ENCODE results near the gene RNU6-8.
A peak's percentile ranks its signal among the peaks of the same experiment; 100 is the strongest.

The RNU6-8 gene

GRCh38 chr14:32203928-32204357, 874 bp upstream of the RNU6-8 start:
- no peak for DNase-seq

DNA sequence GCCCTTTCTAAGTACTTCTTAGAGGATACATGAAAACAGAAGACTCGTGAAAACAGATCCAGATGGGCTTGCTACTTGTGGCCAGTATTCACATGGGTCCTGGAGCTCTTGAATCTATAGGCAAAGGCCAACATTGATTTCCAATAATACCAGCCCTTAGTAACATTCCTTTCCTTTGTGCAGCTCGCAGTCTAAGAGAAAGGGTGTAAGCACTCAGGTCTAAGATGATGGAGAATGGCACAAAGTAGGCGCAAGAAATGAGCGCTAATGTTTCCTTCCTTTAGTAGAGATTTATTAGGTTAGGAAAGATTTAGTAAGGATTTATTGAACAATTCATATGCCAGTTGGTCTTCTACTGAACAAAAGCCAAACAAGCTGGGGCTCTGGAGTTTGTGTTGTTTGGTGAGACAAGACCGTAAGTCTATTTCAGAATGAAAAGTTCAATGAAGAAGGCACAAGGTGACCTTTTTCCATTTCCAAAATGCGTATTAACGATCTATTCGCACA, 525 bp downstream of the RNU6-8 start:
- DNase-seq = no peak

- DNase-seq = no peak
Measured at GRCh38 chr14:32201816-32202490, 1.1 kb downstream of the RNU6-8 start, which contains the start of gene RNU6-7. Gene RNU6-7 (plus strand): TSS chr14:32202045.

DNA sequence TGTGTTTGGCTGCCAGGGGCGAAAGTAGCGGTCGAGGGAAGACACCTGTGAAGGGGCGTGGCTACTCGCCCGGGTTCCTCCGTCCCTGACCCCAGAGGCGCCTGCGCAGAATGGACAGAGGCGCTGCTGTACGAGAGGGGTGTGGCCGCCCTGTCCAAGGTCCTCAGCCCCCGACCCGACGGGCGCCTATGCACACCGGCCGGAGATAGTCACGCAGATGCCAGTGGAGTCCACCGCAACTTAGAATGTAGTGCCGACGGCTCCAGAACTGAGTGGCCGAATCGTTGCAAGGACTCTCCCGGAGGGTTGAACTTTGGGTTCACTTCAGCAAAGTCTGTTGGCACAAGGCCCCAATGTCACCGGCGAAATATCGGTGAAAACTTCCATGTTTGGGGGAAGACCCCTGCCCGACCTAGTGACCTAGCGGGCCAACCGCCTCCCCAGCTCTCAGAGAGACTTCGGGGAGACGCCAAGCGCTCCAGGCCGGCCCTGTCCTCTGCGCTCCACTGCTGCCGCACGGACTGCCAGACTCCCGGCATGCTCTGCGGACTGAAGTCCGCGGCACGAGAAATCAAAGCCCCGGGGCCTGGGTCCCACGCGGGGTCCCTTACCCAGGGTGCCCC, 1.8 kb downstream of the RNU6-8 start:
- DNase-seq = peak; percentile 74

DNA sequence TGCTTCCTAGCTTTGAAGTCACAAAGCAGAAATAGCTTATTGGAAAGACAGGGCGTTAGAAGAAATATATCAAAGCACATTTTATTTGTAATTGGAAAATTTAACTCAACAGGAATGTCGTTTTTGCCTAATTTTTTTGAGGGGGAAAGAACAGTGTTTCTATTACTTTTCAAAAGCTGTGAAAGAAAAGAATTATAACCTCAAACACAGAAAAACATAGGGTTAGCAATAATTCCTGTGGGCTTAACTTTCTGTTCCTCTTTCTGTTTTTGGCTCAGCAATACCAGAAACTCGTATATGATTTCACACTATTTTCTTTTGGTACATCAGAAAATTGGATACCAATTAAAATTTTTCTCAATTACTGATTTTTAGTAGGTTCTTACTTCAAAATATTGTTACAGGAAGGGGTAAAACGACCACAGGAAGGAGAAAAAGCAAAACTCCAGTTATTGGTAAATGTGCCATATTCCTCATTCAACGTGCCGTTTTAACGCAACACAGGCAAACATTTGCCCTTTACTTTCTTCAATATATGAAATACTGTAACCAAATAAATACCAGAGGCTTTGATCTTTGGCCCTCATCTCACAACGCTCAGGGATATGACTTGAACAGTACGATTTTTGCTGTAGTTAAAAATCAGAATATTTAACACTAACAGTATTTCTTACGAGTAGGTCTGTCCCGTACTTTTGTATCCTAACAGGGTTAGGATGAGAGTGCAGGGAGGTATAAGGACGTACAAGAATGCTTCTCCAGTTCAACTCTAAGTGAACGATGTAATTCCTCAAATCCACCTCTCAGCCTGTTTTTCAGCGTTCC, 2.5 kb downstream of the RNU6-8 start:
- no peak for DNase-seq

- no peak for DNase-seq
Measured at GRCh38 chr14:32197919-32198318, 5.2 kb downstream of the RNU6-8 start.

DNA sequence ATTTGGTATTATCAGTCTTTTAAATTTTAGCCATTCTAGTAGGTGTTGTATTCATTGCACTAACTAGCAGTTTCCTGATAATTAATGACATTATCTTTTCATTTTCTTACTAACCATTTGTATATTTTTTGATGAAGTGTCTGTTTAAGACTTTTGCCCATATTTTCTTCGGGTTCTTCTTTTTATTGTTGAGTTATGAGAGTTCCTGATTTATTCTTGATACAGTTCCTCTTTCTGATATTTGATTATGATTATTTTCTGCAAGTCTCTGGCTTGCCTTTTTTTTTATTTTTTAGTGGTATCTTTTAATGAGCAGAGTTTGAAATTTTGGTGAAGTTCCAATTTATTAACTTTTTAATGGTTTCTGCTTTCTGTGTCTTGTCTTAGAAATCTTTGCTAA, 7.4 kb downstream of the RNU6-8 start:
- no peak for DNase-seq

DNA sequence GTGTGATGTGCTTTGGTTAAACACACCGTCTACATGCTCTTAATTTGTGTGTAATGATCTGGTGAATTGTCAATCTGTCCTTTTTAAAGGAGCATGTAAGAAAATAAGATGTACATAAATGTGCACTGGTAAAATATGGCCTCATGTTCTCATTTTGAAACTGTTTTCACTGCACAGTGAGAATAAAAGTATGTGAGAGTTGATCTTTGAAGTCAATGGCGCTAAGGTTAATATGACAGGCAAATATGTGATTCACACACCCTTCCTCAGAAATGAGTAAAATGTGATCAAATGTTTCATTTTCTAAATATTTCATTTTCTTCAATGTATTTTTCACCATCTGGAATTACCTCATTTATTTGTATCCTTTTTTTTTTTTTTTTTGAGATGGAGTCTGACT, 9.5 kb downstream of the RNU6-8 start:
- no peak for DNase-seq

DNA sequence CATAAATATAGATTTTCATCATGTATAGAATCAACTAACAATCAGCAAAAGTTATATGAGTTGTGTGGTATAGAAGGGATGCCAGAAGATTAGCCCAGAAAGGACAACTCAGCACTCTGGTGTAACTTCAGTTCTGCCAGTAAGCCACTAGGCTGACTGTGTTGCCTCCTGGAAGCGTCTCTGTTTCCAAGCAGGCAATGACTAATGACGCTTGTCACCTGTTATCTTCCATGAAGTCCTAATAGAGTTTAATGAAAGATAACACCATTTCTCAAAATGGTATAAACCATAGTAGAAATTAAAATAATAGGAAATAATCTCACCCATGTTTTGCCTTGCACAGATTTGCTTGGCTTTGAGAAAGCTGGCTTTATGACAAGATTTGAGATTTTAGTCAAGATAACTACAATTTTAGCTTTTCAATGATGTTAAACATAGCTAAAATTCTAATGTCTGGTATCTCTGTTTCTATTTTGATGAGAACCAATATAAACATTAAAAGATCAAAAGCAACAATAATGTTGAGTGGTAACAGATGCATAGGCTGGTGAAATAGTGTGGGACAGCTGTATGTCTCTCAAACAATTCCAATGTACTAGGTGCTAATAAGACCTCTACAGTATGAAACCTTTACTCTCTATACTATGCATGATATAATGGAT, 10.2 kb downstream of the RNU6-8 start:
- no peak for DNase-seq

DNA sequence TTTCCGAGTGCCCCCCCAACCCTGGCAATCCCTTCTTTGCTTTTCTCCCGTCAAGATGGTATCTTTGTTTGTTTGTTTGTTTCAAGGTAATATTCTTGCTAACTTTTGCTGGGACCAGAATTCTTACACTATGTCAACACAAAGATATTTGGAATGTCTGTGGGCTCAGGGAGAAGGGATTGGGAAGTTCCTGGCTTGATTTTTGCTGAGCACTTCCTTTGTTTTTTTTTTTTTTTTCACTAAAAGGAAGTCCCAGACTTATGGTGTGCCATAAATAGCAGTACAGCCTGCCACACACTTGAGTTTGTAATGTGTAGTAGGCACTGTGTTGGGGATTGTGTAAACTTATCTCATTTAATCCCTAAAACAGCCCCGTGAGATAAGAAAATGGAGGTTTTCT, 12.4 kb downstream of the RNU6-8 start:
- DNase-seq = no peak

GRCh38 chr14:32189811-32190210, 13.3 kb downstream of the RNU6-8 start:
- no peak for DNase-seq

DNA sequence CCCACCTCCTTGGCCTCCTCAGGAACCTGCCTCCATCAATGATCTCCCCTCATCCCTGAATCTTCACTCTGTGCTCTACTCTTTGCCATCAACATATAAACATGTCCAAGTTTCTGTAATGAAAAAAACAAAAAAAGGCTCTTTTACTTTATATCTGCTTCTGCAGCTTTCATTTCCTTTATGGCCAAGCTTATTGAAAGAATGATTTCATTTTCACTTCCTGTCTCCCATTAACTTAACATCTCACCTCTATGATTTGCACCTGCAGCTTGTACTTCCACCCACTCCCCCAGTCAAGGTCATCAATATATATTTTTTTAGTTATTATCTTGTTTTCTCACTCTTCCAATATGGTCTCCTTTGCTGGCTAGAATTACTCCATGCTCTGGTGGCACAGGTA, 16.8 kb downstream of the RNU6-8 start:
- no peak for DNase-seq

DNA sequence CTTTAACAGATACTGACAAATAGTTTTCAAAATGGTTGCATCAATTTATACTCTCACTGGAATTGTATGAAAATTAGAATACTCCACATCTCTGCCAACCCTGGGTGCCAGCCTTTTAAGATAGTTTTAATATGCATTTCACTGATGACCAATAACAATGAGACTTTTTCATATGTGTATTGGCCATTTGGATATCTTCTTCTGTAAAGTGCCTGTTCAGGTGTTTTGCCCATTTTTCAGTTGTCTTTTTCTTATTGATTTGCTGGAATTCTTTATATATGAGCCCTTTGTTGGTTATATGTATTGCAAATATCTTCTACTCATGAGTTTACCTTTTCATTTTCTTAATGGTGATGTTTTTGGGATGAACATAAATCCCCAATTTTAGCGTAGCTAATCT, 18.0 kb downstream of the RNU6-8 start:
- no peak for DNase-seq

DNA sequence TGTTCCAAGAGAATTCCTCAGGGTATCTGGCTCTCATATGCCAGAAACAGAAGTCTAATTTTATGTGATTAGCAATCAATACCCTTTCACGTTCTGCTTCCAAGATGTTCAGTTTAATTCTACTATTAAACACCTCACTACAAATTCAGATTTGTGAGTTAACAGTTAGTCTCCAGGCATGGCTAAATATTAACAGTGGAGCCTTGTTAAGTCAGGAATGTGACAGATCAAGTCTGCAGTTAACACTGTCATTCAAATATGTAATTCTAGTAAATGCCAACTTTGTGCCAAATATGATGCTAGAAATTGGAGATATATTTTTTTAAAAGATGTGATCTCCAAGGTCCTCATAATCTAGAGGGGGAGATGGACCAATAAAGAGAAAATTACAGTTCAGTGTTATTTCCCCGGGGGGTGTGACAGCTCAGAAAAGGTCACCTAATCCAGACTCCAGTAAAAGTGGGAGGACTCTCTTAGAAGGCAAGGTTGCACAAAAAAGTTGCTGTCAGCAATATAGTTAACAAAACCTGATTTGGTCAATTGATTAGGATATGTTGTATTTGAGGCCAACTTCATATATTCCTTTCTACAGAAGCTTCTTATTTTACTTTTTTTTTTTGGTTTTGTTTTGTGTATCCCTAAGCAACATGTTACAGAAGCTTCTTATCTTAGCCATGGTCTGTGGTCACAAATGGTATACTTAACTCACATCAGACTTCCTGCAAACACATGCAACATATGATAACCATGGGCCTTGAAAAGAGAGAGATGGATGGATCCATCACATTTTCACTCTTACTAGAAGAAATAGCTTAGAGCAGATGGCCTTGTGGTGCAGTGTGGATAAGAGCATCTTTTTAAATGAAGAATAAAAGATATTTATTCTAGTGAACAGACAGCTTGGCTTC, 19.7 kb downstream of the RNU6-8 start:
- DNase-seq = no peak

DNA sequence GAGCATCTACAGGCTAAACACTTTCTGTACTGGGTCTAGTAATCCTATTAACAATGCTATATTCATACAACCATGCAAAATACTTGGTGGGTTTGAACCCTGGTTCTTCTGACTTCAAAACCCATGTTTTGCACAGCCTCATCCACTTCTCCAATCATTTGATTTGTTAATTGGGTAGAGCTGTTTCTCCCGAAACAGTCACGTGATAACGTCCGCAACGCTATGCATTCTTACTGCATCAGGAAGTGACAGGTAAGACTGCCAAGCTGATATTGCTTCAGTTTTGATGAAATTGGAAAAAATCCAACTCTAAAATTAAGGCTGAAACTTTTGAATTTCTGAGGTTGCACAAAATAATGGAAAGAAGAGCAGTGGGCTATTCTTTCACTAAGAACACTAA, 31.6 kb downstream of the RNU6-8 start:
- no peak for DNase-seq

- DNase-seq = no peak
Measured at GRCh38 chr14:32169191-32169590, 33.9 kb downstream of the RNU6-8 start.

- DNase-seq = no peak
Measured at GRCh38 chr14:32167907-32168306, 35.2 kb downstream of the RNU6-8 start.

DNA sequence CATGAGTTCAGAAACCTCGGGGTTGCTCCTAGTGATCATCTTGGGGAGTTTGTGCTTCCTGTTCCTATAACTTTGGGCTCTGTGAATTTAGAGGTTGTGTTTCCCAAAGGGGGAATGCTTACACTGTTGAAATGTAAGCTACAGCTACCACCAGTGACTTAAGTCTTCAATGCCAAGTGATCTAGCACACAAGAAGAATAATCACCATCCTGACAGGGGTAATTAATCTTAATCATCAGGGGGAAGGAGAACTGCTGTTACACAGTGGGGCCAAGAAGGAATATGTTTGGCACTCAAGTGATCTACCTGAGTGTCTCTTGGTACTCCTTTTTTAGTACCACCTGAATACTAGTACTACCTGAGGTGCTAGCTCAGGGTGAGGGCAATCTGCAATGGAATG, 36.1 kb downstream of the RNU6-8 start:
- no peak for DNase-seq

DNA sequence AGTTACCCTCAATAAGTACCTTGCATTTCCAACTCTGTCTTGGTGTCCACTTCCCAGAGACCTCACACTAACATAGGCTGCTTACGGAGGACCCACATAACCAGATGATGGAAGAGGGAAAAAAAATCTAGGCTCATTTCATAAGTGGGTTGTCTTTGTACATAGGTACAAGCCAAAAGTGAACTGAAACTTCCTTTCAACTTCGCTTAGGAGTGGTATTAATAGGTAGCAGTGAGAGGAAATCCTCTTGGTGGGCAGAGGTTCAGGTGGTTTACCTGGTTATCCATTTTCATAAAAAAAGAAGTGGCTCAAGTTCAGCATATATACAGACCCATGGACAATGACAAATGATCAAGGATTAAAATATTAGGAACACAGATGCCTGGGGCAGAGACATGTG, 37.0 kb downstream of the RNU6-8 start:
- DNase-seq = no peak
